GM21515 (cell line): ENCODE measurements around the gene RFTN1.
"Not testable (repeated sequence)": the region's sequence is repeated elsewhere in the genome, so short reads cannot be mapped to it uniquely, and the experiment has no call there.

Experiments
- ATAC-seq: cut with Tn5 transposase; IDR thresholded peaks from one replicate; pipeline ENCODE4 v1.9.1; 2021; ENCODE audit not compliant: unreplicated experiment

Gene RFTN1

GRCh38 chr3:16489326-16490061 is 24.0 kb downstream of the RFTN1 start:
- not testable (repeated sequence) for ATAC-seq

- no peak for ATAC-seq
These were observed 24.9 kb downstream of the RFTN1 start for GRCh38 chr3:16488637-16489036.

GRCh38 chr3:16487511-16488175 is 25.9 kb downstream of the RFTN1 start:
- no peak for ATAC-seq

- ATAC-seq, result no peak
These were observed 26.5 kb downstream of the RFTN1 start for GRCh38 chr3:16486951-16487480.

- no peak for ATAC-seq
These were observed 27.3 kb downstream of the RFTN1 start for GRCh38 chr3:16486201-16486600.

- ATAC-seq, result no peak
These were observed 28.0 kb downstream of the RFTN1 start for GRCh38 chr3:16485395-16485992.

- no peak for ATAC-seq
These were observed 28.5 kb downstream of the RFTN1 start for GRCh38 chr3:16484984-16485383.

- ATAC-seq, result no peak
These were observed 29.3 kb downstream of the RFTN1 start for GRCh38 chr3:16484216-16484615.

- ATAC-seq, result peak; percentile 61
These were observed 30.5 kb downstream of the RFTN1 start for GRCh38 chr3:16482770-16483531.

- ATAC-seq, result peak; percentile 29
These were observed 31.2 kb downstream of the RFTN1 start for GRCh38 chr3:16482194-16482769.

- ATAC-seq, result no peak
These were observed 32.0 kb downstream of the RFTN1 start for GRCh38 chr3:16481546-16481897.

- ATAC-seq, result peak; percentile 34
These were observed 32.5 kb downstream of the RFTN1 start for GRCh38 chr3:16480861-16481545.

GRCh38 chr3:16478516-16478915 is 35.0 kb downstream of the RFTN1 start:
- no peak for ATAC-seq

GRCh38 chr3:16477521-16477920 is 36.0 kb downstream of the RFTN1 start:
- no peak for ATAC-seq

GRCh38 chr3:16477056-16477455 is 36.4 kb downstream of the RFTN1 start:
- ATAC-seq, result no peak

GRCh38 chr3:16476636-16477035 is 36.9 kb downstream of the RFTN1 start:
- ATAC-seq, result no peak

GRCh38 chr3:16475766-16476165 is 37.7 kb downstream of the RFTN1 start:
- no peak for ATAC-seq

GRCh38 chr3:16474920-16475319 is 38.6 kb downstream of the RFTN1 start:
- ATAC-seq, result no peak

- ATAC-seq, result no peak
These were observed 39.3 kb downstream of the RFTN1 start for GRCh38 chr3:16474216-16474615.

- ATAC-seq, result no peak
These were observed 40.9 kb downstream of the RFTN1 start for GRCh38 chr3:16472593-16472992.
